SU-DHL-6 (cell line): ENCODE data around the gene SUDS3.

Source experiments
- H2AFZ ChIP-seq: fragments of 200-600 bp; sonication (generic); 2 replicates; pipeline ENCODE4 v1.6.1; 2014; ENCODE audit warnings: low read depth, mild to moderate bottlenecking, moderate library complexity, mixed read lengths, antibody characterized with exemption, low read length; ENCODE audit not compliant: severe bottlenecking
- H3F3A ChIP-seq: fragments of 200-600 bp; shearing (Covaris generic); 2 replicates; pipeline ENCODE4 v1.6.0; 2016; ENCODE audit warnings: antibody characterized with exemption, mild to moderate bottlenecking; ENCODE audit not compliant: insufficient read depth
- H3K27ac ChIP-seq: fragments of 200-600 bp; sonication (generic); 2 replicates; pipeline ENCODE4 v1.5.1; 2016; ENCODE audit warnings: low read depth, mild to moderate bottlenecking, low read length, moderate library complexity, mixed read lengths
- H3K27me3 ChIP-seq: fragments of 200-600 bp; sonication (generic), shearing (Covaris generic); 2 replicates; pipeline ENCODE4 v1.6.0; 2014; ENCODE audit warnings: mild to moderate bottlenecking, low read length
- H3K36me3 ChIP-seq: fragments of 200-600 bp; sonication (generic); 2 replicates; pipeline ENCODE4 v1.6.1; 2014; ENCODE audit warnings: mild to moderate bottlenecking, low read length, mixed read lengths
- H3K4me2 ChIP-seq: fragments of 300-600, 200-600 bp; shearing (Covaris generic), sonication (generic); 2 replicates; pipeline ENCODE4 v1.6.0; 2014; ENCODE audit warnings: low read length, low read depth, mild to moderate bottlenecking; ENCODE audit not compliant: poor library complexity, severe bottlenecking
- H3K4me3 ChIP-seq: fragments of 200-600 bp; sonication (generic); 2 replicates; pipeline ENCODE4 v1.5.1; 2014; ENCODE audit warnings: antibody characterized with exemption, low read length, mild to moderate bottlenecking, mixed read lengths; ENCODE audit not compliant: insufficient read depth, poor library complexity, severe bottlenecking
- H3K79me2 ChIP-seq: fragments of 200-600 bp; sonication (generic); 2 replicates; pipeline ENCODE4 v1.6.1; 2014; ENCODE audit warnings: mild to moderate bottlenecking, low read length, moderate library complexity; ENCODE audit not compliant: insufficient read depth
- H3K9ac ChIP-seq: fragments of 200-600 bp; sonication (generic); 2 replicates; pipeline ENCODE4 v1.7.0; 2014; ENCODE audit warnings: mild to moderate bottlenecking, low read length
- H3K9me2 ChIP-seq: fragments of 200-600 bp; sonication (generic); replicated peaks from 2 replicates; pipeline ENCODE4 v1.6.1; 2014; ENCODE audit warnings: low read length; ENCODE audit not compliant: insufficient read depth
- H3K9me3 ChIP-seq: fragments of 200-600 bp; sonication (generic); 2 replicates; pipeline ENCODE4 v1.6.1; 2014; ENCODE audit warnings: low read length, mixed read lengths; ENCODE audit not compliant: insufficient read depth
- H4K20me1 ChIP-seq: fragments of 200-600 bp; sonication (generic); 2 replicates; pipeline ENCODE4 v1.6.1; 2014; ENCODE audit warnings: low read depth, mild to moderate bottlenecking, antibody characterized with exemption, low read length, moderate library complexity, mixed read lengths
- EZH2phosphoT487 ChIP-seq: fragments of 200-600 bp; sonication (generic), shearing (Covaris generic); conservative IDR thresholded peaks from 2 replicates; pipeline ENCODE4 v1.6.1; 2018; ENCODE audit warnings: mild to moderate bottlenecking, antibody characterized with exemption, low read length, moderate library complexity, mixed read lengths
- TF ChIP-seq, protein P1 (sequence below): fragments of 200-600 bp; sonication (generic); IDR thresholded peaks from one replicate; pipeline ENCODE4 v1.5.1; 2017; ENCODE audit warnings: antibody characterized with exemption, mild to moderate bottlenecking, low read length, moderate library complexity; ENCODE audit not compliant: insufficient read depth, poor library complexity, severe bottlenecking

The SUDS3 gene

DNA sequence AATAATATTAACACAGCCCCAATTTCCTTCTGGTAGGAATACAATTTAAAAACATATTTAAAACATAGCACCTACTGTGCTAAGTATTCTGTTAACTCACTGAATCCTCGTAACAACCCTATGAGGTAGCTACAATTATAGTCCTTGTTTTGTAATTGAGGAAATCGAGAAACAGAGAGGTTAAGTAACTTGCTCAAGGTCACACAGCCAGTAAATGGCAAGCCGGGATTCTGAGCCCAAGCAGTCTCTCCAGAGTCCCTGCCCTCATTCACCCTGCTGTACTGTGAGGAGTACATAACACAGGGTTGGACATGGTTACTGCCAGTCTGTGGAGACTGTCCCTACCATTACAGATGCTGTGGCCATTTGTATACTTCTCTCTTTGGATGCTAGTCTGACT lies 44.3 kb downstream of the SUDS3 start:
- H2AFZ ChIP-seq, result no peak overlapping the region
- H3K9me2 ChIP-seq, result no peaks in the 10 kb centered on the region
- H3K27ac ChIP-seq, result no peak overlapping the region
- TF ChIP-seq, protein P1, sequence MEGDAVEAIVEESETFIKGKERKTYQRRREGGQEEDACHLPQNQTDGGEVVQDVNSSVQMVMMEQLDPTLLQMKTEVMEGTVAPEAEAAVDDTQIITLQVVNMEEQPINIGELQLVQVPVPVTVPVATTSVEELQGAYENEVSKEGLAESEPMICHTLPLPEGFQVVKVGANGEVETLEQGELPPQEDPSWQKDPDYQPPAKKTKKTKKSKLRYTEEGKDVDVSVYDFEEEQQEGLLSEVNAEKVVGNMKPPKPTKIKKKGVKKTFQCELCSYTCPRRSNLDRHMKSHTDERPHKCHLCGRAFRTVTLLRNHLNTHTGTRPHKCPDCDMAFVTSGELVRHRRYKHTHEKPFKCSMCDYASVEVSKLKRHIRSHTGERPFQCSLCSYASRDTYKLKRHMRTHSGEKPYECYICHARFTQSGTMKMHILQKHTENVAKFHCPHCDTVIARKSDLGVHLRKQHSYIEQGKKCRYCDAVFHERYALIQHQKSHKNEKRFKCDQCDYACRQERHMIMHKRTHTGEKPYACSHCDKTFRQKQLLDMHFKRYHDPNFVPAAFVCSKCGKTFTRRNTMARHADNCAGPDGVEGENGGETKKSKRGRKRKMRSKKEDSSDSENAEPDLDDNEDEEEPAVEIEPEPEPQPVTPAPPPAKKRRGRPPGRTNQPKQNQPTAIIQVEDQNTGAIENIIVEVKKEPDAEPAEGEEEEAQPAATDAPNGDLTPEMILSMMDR, result no peak
- TF ChIP-seq EZH2phosphoT487, result no peak
- no peaks in the 10 kb centered on the region for H3K36me3 ChIP-seq
- H3F3A ChIP-seq, result no peaks in the 10 kb centered on the region
- no peaks in the 10 kb centered on the region for H3K9me3 ChIP-seq
- no peaks in the 10 kb centered on the region for H3K27me3 ChIP-seq
- no peaks in the 10 kb centered on the region for H3K79me2 ChIP-seq
- H3K4me2 ChIP-seq, result no peak overlapping the region
- H4K20me1 ChIP-seq, result no peaks in the 10 kb centered on the region
- no peak overlapping the region for H3K4me3 ChIP-seq
- H3K9ac ChIP-seq, result no peak overlapping the region

DNA sequence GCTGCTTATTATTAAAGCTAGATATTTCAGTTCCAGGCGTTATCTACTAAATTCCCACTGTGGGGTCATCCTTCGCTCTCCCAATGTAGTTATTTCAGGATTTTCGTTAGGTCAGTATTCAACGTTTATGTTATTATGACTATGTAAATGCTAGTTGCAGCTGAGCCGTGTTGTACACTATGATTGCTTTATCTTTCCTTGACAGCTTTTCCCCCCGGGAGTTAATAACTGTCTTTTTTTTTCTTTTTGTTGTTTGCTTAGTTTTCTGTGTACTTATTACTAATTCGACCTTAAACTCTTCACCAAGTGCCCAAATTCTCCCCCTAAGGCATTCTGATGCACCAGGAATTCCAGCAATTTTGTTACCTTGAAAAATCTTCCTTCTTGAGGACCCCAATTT lies 48.5 kb downstream of the SUDS3 start:
- TF ChIP-seq EZH2phosphoT487, result no peak
- TF ChIP-seq, protein P1, result no peak
- H3K4me3 ChIP-seq, result no peak overlapping the region
- no peaks in the 10 kb centered on the region for H3K27me3 ChIP-seq
- H3K27ac ChIP-seq, result no peak overlapping the region
- H3F3A ChIP-seq, result no peaks in the 10 kb centered on the region
- H3K9me3 ChIP-seq, result no peaks in the 10 kb centered on the region
- no peaks in the 10 kb centered on the region for H3K36me3 ChIP-seq
- no peaks in the 10 kb centered on the region for H3K79me2 ChIP-seq
- no peak overlapping the region for H2AFZ ChIP-seq
- no peak overlapping the region for H3K4me2 ChIP-seq
- no peaks in the 10 kb centered on the region for H4K20me1 ChIP-seq
- no peaks in the 10 kb centered on the region for H3K9me2 ChIP-seq
- no peak overlapping the region for H3K9ac ChIP-seq

DNA sequence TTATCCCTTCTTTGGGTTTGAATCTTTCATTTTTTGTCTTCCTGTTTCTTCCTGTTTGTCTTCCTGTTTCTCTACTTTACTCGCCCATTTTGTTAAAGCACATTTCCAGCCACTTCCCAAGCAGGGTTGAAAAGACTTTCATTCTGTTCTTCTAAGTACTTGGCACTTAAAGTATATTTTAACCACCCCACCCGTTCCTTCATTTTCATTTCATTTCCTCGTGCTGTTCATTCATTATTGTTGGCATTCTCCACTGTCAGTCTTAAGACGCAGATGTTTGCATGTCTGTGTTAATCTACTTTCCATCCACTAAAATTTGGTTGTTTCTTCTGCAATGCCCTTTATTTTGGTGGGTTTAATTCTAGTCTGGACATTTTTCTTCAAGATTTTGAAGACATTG lies 49.0 kb downstream of the SUDS3 start:
- Histone ChIP-seq H4K20me1 (no peaks in the 10 kb centered on the region), H3K27ac (no peak overlapping the region), H3K9me2 (no peaks in the 10 kb centered on the region), H3K79me2 (no peaks in the 10 kb centered on the region), H3K4me3 (no peak overlapping the region), H3F3A (no peaks in the 10 kb centered on the region), H3K9ac (no peak overlapping the region), H2AFZ (no peak overlapping the region), H3K27me3 (no peaks in the 10 kb centered on the region), H3K9me3 (no peaks in the 10 kb centered on the region), H3K36me3 (no peaks in the 10 kb centered on the region), H3K4me2 (no peak overlapping the region)
- no peak for TF ChIP-seq EZH2phosphoT487
- TF ChIP-seq, protein P1, result no peak
